NT2/D1 (cell line): Measurements from ENCODE around the gene ZYX.

Experiments used
- SUZ12 ChIP-seq: IDR thresholded peaks from 2 replicates; pipeline ENCODE4 v1.6.1; 2011; ENCODE audit not compliant: insufficient read length, insufficient read depth; ENCODE audit errors: extremely low read depth
- YY1 ChIP-seq: IDR thresholded peaks from 2 replicates; pipeline ENCODE4 v1.6.1; 2011; ENCODE audit not compliant: insufficient read length, insufficient read depth
- ZNF274 ChIP-seq: IDR thresholded peaks from 2 replicates; pipeline ENCODE4 v1.6.1; 2011; ENCODE audit warnings: mild to moderate bottlenecking, low read depth, low read length

- TF ChIP-seq YY1: no peak
- TF ChIP-seq ZNF274: no peak
- TF ChIP-seq SUZ12: no peak
Measured at GRCh38 chr7:143435266-143435665, 54.1 kb downstream of the ZYX start.
